ENCODE data around the gene WWP2. TPM values are rescaled to one million over a fixed set of nuclear protein-coding genes. Genes with fewer than 3 reads are reported as not detected.

The WWP2 gene
- total RNA-seq, 2 experiments from 2014 or later, result 30.3 to 43.4 TPM

- no peaks in the 10 kb centered on the region for H3K79me2 ChIP-seq (ENCODE audit: insufficient read depth, low read depth, low read length)
- no peak for DNase-seq (ENCODE audit: low spot score)
- ChIA-PET CTCF (ENCODE audit: unreplicated experiment) (no interaction called here), POLR2A (no interaction called here)
- no peaks in the 10 kb centered on the region for H3K9me2 ChIP-seq (ENCODE audit: insufficient read depth, low read length)
- no peak overlapping the region for H3K27ac ChIP-seq (ENCODE audit: low read depth, low read length, poor library complexity, severe bottlenecking)
- H3K4me2 ChIP-seq (ENCODE audit: low read length), result no peak overlapping the region
- TF ChIP-seq EZH2phosphoT487 (IDR thresholded peaks at IDR 0.05; ENCODE audit: borderline replicate concordance, low read depth, low read length) (no peak), CTCF (conservative IDR thresholded peaks at IDR 0.05; ENCODE audit: low read length) (no peak)
- no peak overlapping the region for H3K4me3 ChIP-seq (ENCODE audit: low read depth, low read length, poor library complexity, severe bottlenecking)
- no peaks in the 10 kb centered on the region for H3K4me1 ChIP-seq (ENCODE audit: insufficient read depth, low read length, poor library complexity, severe bottlenecking)
- H3K36me3 ChIP-seq (ENCODE audit: insufficient read depth, low read length), result peaks cover 17% of the 10 kb centered on the region
- no peaks in the 10 kb centered on the region for H4K20me1 ChIP-seq (ENCODE audit: insufficient read depth, low read length)
- intact Hi-C loops (cut with micrococcal nuclease; ENCODE audit: unreplicated experiment), result no loop called here
- BruUV-seq (replicated peaks), result no TSS peak
- no peaks in the 10 kb centered on the region for H3K9me3 ChIP-seq (ENCODE audit: low read length)
- H2AFZ ChIP-seq (ENCODE audit: low read length), result no peak overlapping the region
These were observed 131.0 kb downstream of the WWP2 start for GRCh38 chr16:69893106-69893505.

- Histone ChIP-seq H2AFZ (ENCODE audit: low read length) (no peak overlapping the region), H3K4me1 (ENCODE audit: insufficient read depth, low read length, poor library complexity, severe bottlenecking) (no peaks in the 10 kb centered on the region), H3K4me3 (ENCODE audit: low read depth, low read length, poor library complexity, severe bottlenecking) (no peak overlapping the region), H3K9me2 (ENCODE audit: insufficient read depth, low read length) (no peaks in the 10 kb centered on the region), H3K4me2 (ENCODE audit: low read length) (no peak overlapping the region), H3K36me3 (ENCODE audit: insufficient read depth, low read length) (peaks cover 2% of the 10 kb centered on the region; the same call in 1 of the 2 replicates), H3K9me3 (ENCODE audit: low read length) (no peaks in the 10 kb centered on the region), H3K27ac (ENCODE audit: low read depth, low read length, poor library complexity, severe bottlenecking) (no peak overlapping the region), H4K20me1 (ENCODE audit: insufficient read depth, low read length) (no peaks in the 10 kb centered on the region), H3K79me2 (ENCODE audit: insufficient read depth, low read depth, low read length) (no peaks in the 10 kb centered on the region)
- no TSS peak for BruUV-seq (replicated peaks)
- ChIA-PET CTCF (ENCODE audit: unreplicated experiment) (no interaction called here), POLR2A (no interaction called here)
- no peak for TF ChIP-seq CTCF (conservative IDR thresholded peaks at IDR 0.05; ENCODE audit: low read length)
- TF ChIP-seq EZH2phosphoT487 (IDR thresholded peaks at IDR 0.05; ENCODE audit: borderline replicate concordance, low read depth, low read length), result no peak
- DNase-seq (ENCODE audit: low spot score), result no peak
- intact Hi-C loops (cut with micrococcal nuclease; ENCODE audit: unreplicated experiment), result no loop called here
These were observed 132.5 kb downstream of the WWP2 start for GRCh38 chr16:69894676-69895075.

- Histone ChIP-seq H3K9me3 (ENCODE audit: low read length) (no peaks in the 10 kb centered on the region), H3K36me3 (ENCODE audit: insufficient read depth, low read length) (peaks cover 5% of the 10 kb centered on the region; the same call in 1 of the 2 replicates), H3K4me2 (ENCODE audit: low read length) (no peak overlapping the region), H3K4me1 (ENCODE audit: insufficient read depth, low read length, poor library complexity, severe bottlenecking) (no peaks in the 10 kb centered on the region), H3K79me2 (ENCODE audit: insufficient read depth, low read depth, low read length) (no peaks in the 10 kb centered on the region), H2AFZ (ENCODE audit: low read length) (no peak overlapping the region), H3K9me2 (ENCODE audit: insufficient read depth, low read length) (no peaks in the 10 kb centered on the region), H3K27ac (ENCODE audit: low read depth, low read length, poor library complexity, severe bottlenecking) (no peak overlapping the region), H4K20me1 (ENCODE audit: insufficient read depth, low read length) (no peaks in the 10 kb centered on the region), H3K4me3 (ENCODE audit: low read depth, low read length, poor library complexity, severe bottlenecking) (no peak overlapping the region)
- ChIA-PET CTCF (ENCODE audit: unreplicated experiment) (no interaction called here), POLR2A (interaction anchor here (0.6 to 0.7 kb wide), 3 partner anchors 49 to 314 kb away, joined by 3 read pairs; no protein-coding TSS in a partner anchor)
- no peak for TF ChIP-seq EZH2phosphoT487 (IDR thresholded peaks at IDR 0.05; ENCODE audit: borderline replicate concordance, low read depth, low read length)
- no peak for TF ChIP-seq CTCF (conservative IDR thresholded peaks at IDR 0.05; ENCODE audit: low read length)
- no peak for DNase-seq (ENCODE audit: low spot score)
- intact Hi-C loops (cut with micrococcal nuclease; ENCODE audit: unreplicated experiment), result no loop called here
- no TSS peak for BruUV-seq (replicated peaks)
These were observed 141.8 kb downstream of the WWP2 start for GRCh38 chr16:69903865-69904415.

Measured in OCI-LY7 (cell line).